NCI-H146 treated with DMSO at 0.1 percent for 48 hours (cell line): ENCODE measurements around the gene MIB2.

ENCODE experiments used
- DNase-seq: peaks from one replicate; lab custom pipeline; 2025; ENCODE audit not compliant: unreplicated experiment; lab: John Stamatoyannopoulos, UW

MIB2 gene

GRCh38 chr1:1614204-1614953, 921 bp upstream of the MIB2 start:
- DNase-seq: no peak

DNA sequence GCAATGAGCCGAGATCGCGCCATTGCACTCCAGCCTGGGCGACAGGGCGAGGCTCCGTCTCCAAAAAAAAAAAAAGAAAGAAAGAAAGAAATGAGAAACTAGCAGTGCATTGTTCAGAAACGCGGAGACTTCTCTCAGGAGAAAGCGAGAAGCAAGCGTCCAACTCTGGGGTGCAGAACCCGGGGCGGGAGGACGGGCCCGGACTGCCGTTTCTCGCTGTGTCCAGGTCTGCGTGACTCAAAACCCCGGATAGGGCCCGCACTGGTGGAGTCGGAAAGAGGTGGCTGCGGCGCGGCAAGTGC, 395 bp upstream of the MIB2 start:
- DNase-seq: no peak

GRCh38 chr1:1616045-1616790, 918 bp downstream of the MIB2 start:
- no peak for DNase-seq

- no peak for DNase-seq
Measured at GRCh38 chr1:1616838-1617237, 1.5 kb downstream of the MIB2 start.

- no peak for DNase-seq
Measured at GRCh38 chr1:1617516-1617915, 2.2 kb downstream of the MIB2 start.

DNA sequence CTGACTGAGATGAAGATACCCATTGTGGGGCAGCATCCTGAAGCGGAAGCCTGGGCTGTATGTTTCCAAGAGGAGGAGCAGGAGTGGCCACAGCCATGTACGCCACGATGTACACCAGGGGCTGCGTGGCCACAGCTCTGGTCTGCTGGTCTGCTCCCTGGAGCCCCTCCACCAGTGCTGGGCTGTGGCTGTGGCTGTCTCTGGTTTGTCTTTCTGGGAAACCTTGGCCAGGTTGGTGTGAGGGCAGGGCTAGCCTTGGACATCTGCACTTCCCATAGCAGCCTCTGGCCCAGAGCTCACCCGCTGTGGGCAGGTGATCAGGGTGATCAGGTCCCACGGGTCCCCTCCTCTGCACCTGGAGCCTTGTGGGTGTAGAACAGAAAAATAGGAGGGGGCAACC, 2.6 kb downstream of the MIB2 start:
- no peak for DNase-seq

- no peak for DNase-seq
Measured at GRCh38 chr1:1618396-1619068, 3.2 kb downstream of the MIB2 start.

- no peak for DNase-seq
Measured at GRCh38 chr1:1619917-1620361, 4.6 kb downstream of the MIB2 start.

DNA sequence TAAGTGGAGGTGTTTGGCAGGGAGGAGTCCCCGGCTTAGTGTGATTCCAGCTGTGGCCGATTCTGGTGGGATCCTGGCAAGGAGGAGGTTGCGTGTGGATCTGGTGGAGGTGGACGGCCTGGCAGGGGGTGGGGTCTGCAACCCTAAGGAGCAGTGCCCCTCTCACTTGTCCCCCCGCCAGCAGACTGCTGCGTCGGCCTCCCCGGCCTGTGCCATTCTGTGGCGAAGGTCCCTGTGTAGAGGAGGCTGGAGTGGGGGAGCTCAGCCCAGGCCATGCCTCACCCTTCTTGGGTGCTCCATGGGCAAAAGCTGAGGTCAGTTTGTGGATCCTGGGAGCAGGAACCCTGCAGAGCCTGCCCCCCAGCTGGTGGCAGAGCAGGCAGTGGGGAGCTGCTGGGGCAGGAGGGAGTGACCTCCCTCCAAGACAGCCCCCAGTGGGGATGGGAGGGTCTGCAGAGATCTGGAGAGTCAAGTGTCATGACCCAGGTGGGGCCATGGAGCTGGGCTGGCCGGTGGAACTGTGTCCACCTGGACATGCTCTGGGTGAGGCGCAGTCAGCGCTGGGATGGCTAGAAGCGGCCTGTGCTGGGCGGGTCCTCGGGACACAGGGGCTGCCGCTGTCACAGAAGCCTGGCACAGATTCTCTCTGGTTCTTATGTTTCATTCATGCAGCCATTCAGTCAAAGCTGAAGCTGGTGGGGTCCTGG, 5.3 kb downstream of the MIB2 start:
- DNase-seq: no peak

- DNase-seq: no peak
Measured at GRCh38 chr1:1621173-1622009, 6.1 kb downstream of the MIB2 start.

DNA sequence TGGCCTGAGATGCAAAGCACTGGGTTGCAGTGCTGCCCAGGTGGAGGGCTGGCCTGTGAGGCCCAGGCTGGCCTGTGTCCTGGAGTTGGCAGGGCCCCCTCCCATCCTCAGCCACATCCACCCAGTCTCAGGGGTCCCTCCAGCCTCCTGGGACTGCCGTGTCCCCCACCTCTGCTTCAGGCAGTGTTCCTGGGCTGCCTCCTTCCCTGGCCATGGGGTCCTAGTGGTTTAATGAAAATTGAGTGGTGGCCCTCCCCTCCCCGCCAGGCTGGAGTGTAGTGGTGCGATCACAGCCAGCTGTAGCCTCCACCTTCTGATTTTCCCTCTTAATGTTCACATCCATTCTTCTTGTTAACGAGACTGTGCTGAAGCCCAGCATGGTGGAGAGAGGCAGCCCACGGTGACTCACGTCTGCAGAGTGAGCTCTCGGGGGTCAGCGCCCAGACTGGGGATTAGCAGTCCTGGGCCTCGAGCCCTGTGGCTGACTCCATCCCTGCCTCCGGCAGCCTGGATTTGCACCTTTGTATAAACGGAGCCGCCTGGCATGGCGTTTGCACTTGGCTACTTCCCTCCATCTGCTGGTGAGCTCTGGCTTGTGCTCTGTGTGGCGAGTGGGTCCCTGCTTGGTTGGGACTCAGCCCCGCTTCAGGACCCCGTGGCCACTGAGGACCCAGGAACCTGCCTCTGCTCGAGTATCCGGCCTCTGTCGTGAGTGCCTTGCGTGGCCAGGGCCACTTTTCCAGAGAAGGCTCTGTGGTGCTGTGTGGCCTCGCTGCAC, 6.9 kb downstream of the MIB2 start:
- DNase-seq: no peak

GRCh38 chr1:1622788-1623094, 7.4 kb downstream of the MIB2 start:
- DNase-seq: no peak

GRCh38 chr1:1623181-1623630, 7.9 kb downstream of the MIB2 start:
- no peak for DNase-seq

- DNase-seq: no peak
Measured at GRCh38 chr1:1623631-1624442, 8.5 kb downstream of the MIB2 start.

GRCh38 chr1:1624443-1625403, 9.4 kb downstream of the MIB2 start:
- no peak for DNase-seq

- DNase-seq: no peak
Measured at GRCh38 chr1:1625404-1625775, 10.1 kb downstream of the MIB2 start.

GRCh38 chr1:1625824-1626206, 10.5 kb downstream of the MIB2 start:
- no peak for DNase-seq
